ENCODE measurements around the gene LYST. TPM values are rescaled to one million over a fixed set of nuclear protein-coding genes. Genes with fewer than 3 reads are reported as not detected.

The LYST gene
- total RNA-seq, 2 donors from 2014 or later: 21.9 to 41.7 TPM

- no peaks in the 10 kb centered on the region for H3K27me3 ChIP-seq (replicated peaks; ENCODE audit: insufficient read depth)
- 88% methylated on average over 5 of the region's 5 CpGs for WGBS
- H3K27ac ChIP-seq: no peak overlapping the region
- no peaks in the 10 kb centered on the region for H3K4me1 ChIP-seq (replicated peaks)
- no peak for DNase-seq (ENCODE audit: low spot score)
- no peak overlapping the region for H3K4me3 ChIP-seq
- H3K36me3 ChIP-seq: no peaks in the 10 kb centered on the region
- intact Hi-C loops (cut with DNase I): no loop called here
- TF ChIP-seq POLR2A (IDR thresholded peaks at IDR 0.05) (no peak), POLR2AphosphoS5 (IDR thresholded peaks at IDR 0.05) (no peak)
- TF ChIP-seq, protein P1, sequence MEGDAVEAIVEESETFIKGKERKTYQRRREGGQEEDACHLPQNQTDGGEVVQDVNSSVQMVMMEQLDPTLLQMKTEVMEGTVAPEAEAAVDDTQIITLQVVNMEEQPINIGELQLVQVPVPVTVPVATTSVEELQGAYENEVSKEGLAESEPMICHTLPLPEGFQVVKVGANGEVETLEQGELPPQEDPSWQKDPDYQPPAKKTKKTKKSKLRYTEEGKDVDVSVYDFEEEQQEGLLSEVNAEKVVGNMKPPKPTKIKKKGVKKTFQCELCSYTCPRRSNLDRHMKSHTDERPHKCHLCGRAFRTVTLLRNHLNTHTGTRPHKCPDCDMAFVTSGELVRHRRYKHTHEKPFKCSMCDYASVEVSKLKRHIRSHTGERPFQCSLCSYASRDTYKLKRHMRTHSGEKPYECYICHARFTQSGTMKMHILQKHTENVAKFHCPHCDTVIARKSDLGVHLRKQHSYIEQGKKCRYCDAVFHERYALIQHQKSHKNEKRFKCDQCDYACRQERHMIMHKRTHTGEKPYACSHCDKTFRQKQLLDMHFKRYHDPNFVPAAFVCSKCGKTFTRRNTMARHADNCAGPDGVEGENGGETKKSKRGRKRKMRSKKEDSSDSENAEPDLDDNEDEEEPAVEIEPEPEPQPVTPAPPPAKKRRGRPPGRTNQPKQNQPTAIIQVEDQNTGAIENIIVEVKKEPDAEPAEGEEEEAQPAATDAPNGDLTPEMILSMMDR (IDR thresholded peaks at IDR 0.05): no peak
- no peaks in the 10 kb centered on the region for H3K9me3 ChIP-seq
Observed at GRCh38 chr1:235911300-235911662, 44.6 kb upstream of the LYST start.

DNA sequence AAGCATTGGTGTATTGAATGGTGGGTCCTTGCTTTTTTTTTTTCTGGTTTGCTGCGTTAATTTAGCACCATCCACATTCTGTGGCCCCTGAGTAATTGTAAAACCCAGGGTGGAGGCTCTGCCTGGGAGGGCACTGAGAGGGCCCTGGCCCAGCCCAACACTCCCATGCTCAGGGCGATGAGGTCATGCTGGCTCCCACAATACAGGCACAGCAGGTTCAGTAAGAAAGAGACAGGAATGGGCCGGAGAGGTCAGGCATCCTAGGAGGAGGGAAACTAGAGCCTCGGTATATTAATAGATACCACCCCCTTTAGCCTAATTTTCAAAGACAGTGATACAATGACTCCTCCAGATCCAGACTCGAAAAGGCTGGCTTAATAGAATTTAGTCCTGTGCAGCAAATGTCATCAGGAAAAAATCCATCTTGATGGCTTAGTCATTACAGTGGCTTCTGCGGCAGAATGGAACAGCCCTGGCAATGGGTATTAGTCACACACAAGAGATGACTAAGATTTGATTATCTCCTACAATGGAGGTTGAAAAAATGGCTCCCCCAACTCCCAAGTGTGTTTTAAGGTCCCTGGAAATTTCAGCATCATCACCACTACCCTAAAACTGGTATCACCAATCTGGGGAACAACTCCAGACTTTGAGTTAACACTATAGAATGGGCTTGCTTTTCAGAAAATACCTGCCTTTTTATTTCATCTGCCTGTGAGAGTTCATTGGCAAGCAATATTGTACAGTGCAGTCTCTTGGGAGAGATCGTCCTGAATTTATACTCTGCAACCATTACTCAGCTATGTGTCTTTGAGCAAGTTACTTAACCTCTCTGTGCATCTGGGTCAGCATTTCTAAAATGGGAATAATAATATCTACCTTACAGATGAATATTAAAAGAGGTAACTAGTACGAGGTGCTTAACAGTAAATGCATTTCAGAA lies 43.9 kb upstream of the LYST start:
- no peak overlapping the region for H3K4me3 ChIP-seq
- no peaks in the 10 kb centered on the region for H3K9me3 ChIP-seq
- no peak for DNase-seq (ENCODE audit: low spot score)
- no peaks in the 10 kb centered on the region for H3K36me3 ChIP-seq
- H3K27ac ChIP-seq: no peak overlapping the region
- 48% methylated on average over 8 of the region's 8 CpGs for WGBS
- TF ChIP-seq POLR2A (IDR thresholded peaks at IDR 0.05) (no peak), POLR2AphosphoS5 (IDR thresholded peaks at IDR 0.05) (no peak)
- TF ChIP-seq, protein P1 (IDR thresholded peaks at IDR 0.05): no peak
- H3K4me1 ChIP-seq (replicated peaks): no peaks in the 10 kb centered on the region
- no peaks in the 10 kb centered on the region for H3K27me3 ChIP-seq (replicated peaks; ENCODE audit: insufficient read depth)
- intact Hi-C loops (cut with DNase I): no loop called here

- peak overlapping the region in 1 of 2 donors; percentile 15 for H3K27ac ChIP-seq
Observed at GRCh38 chr1:235908742-235909520, 42.2 kb upstream of the LYST start.

DNA sequence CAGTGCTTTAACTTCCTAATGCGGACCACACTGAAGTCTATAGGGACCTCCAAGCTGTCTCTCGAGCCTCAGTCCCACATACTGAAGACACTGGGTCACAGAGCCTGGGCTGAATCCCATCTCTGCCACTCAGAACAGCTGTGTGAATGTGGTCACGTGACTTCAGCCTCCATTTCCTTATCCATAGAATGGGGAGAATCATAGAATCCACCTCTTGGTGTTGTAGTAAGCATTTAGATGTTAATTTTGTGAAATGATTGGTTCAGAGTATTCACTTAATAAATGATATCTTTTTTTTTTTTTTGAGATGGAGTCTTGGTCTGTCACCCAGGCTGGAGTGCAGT lies 41.2 kb upstream of the LYST start:
- no peak for DNase-seq (ENCODE audit: low spot score)
- H3K36me3 ChIP-seq: no peaks in the 10 kb centered on the region
- intact Hi-C loops (cut with DNase I): no loop called here
- no peaks in the 10 kb centered on the region for H3K27me3 ChIP-seq (replicated peaks; ENCODE audit: insufficient read depth)
- TF ChIP-seq POLR2A (IDR thresholded peaks at IDR 0.05) (no peak), POLR2AphosphoS5 (IDR thresholded peaks at IDR 0.05) (no peak)
- TF ChIP-seq, protein P1 (IDR thresholded peaks at IDR 0.05): no peak
- 90% methylated on average over 3 of the region's 3 CpGs for WGBS
- no peak overlapping the region for H3K4me3 ChIP-seq
- H3K4me1 ChIP-seq (replicated peaks): no peaks in the 10 kb centered on the region
- H3K27ac ChIP-seq: no peak overlapping the region
- no peaks in the 10 kb centered on the region for H3K9me3 ChIP-seq

More at GRCh38 chr1:235908742-235909520, 42.2 kb upstream of the LYST start:
- WGBS: 54% methylated on average over 8 of the region's 8 CpGs
- peak; percentile 41 for TF ChIP-seq POLR2AphosphoS5 (IDR thresholded peaks at IDR 0.05)
- TF ChIP-seq, protein P1 (IDR thresholded peaks at IDR 0.05): no peak
- DNase-seq (ENCODE audit: low spot score): peak; percentile 43
- Histone ChIP-seq H3K4me1 (replicated peaks) (no peaks in the 10 kb centered on the region), H3K9me3 (no peaks in the 10 kb centered on the region), H3K4me3 (no peak overlapping the region), H3K36me3 (no peaks in the 10 kb centered on the region), H3K27me3 (replicated peaks; ENCODE audit: insufficient read depth) (no peaks in the 10 kb centered on the region)
- intact Hi-C loops (cut with DNase I): no loop called here

Measured in prostate gland (tissue), 2 donors.